Mucosa of descending colon (tissue), 3 donors: ENCODE data around the gene BIRC7. TPM values are rescaled to one million over a fixed set of nuclear protein-coding genes. Genes with fewer than 3 reads are reported as not detected.

Experiments
- ATAC-seq: fragments of 200-7000 bp; cut with Tn5 transposase; one replicate; pipeline ENCODE4 v1.9.1; 2020; ENCODE audit warnings: mild to moderate bottlenecking, moderate library complexity
- DNase-seq, 3 donors: peaks; one replicate each; pipeline ENCODE4 v3.0.0-alpha.2; 2020
- H3K36me3 ChIP-seq: fragments of 200-600 bp; one replicate; pipeline ENCODE4 v1.8.0; 2021; ENCODE audit warnings: low read depth, mild to moderate bottlenecking
- H3K4me1 ChIP-seq: fragments of 200-600 bp; one replicate; pipeline ENCODE4 v1.8.0; 2021; ENCODE audit warnings: low read depth, mild to moderate bottlenecking
- H3K4me3 ChIP-seq: fragments of 200-600 bp; one replicate; pipeline ENCODE4 v1.8.0; 2021; ENCODE audit warnings: mild to moderate bottlenecking
- H3K9me3 ChIP-seq: fragments of 200-600 bp; one replicate; pipeline ENCODE4 v1.8.0; 2021; ENCODE audit warnings: mild to moderate bottlenecking
- intact Hi-C, 2 donors: fragments of 100-400 bp; cut with DNase I in 1 of 2; cut with micrococcal nuclease in 1 of 2; formaldehyde crosslinking; loops; one replicate each; pipeline versions ENCODE4 v1.11.0 to v1.11.1; 2022; cut with DNase I, micrococcal nuclease
- total RNA-seq, 3 donors: library from RNA; stranded (reverse); fragmentation: NEBNext Ultra II Directional in 2 of 3; extraction: Animal tissue kit (Norgen Biotek cat#: 25700) in 2 of 3; gene quantifications; one replicate each; pipeline versions ENCODE4 v1.2.1 to v1.2.4, GENCODE V29; 2021 to 2023
- TF ChIP-seq, protein P1 (sequence below): fragments of 200-600 bp; IDR thresholded peaks from one replicate; pipeline ENCODE4 v1.8.0; 2022; ENCODE audit warnings: antibody characterized with exemption, mild to moderate bottlenecking
- donor health status: DM: no; HTN: no; CAD: no; lungs with moderate emphysema.
- donor health status: DM: no; HTN: no; CAD: no.
- donor health status: DM: no; HTN: yes; CAD: no.

Gene BIRC7
- total RNA-seq, 3 donors from 2014 or later = 0.22 TPM; not detected in 2

DNA sequence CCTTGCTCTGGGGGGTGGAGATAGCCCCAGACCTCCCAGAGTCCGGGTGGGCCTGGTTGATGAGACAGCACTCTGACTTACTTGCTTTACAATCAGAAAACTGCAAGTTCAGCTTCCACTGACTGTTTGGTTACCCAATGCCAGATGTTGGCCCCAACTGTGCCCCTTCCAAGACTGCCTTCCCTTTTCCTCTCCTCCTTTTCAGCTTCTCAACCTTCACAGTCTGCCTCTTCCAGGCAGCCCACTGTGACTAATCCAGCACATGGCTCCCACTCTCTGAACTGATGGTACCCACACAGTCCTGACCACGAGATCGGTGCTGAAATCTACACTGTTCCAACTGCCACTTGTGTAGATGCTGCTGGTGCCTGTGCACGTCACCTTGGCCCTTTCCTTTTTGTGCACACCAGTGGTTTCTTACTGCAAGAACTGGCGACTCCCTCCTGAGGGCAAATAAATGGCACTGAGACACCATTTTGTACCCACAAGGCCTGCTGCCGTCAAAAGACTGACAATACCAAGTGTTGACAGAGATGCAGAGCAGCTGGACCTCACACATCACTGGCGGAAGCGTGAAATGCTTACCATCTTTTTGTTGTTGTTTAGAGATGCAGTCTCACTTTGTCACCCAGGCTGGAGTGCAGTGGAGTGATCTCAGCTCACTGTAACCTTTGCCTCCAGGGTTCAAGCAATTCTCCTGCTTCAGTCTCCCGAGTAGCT is 35.1 kb downstream of the BIRC7 start:
- H3K36me3 ChIP-seq = no peaks in the 10 kb centered on the region
- peaks cover 16% of the 10 kb centered on the region for H3K4me1 ChIP-seq
- no peak for ATAC-seq
- TF ChIP-seq, protein P1, sequence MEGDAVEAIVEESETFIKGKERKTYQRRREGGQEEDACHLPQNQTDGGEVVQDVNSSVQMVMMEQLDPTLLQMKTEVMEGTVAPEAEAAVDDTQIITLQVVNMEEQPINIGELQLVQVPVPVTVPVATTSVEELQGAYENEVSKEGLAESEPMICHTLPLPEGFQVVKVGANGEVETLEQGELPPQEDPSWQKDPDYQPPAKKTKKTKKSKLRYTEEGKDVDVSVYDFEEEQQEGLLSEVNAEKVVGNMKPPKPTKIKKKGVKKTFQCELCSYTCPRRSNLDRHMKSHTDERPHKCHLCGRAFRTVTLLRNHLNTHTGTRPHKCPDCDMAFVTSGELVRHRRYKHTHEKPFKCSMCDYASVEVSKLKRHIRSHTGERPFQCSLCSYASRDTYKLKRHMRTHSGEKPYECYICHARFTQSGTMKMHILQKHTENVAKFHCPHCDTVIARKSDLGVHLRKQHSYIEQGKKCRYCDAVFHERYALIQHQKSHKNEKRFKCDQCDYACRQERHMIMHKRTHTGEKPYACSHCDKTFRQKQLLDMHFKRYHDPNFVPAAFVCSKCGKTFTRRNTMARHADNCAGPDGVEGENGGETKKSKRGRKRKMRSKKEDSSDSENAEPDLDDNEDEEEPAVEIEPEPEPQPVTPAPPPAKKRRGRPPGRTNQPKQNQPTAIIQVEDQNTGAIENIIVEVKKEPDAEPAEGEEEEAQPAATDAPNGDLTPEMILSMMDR = no peak
- no peak for DNase-seq
- no peak overlapping the region for H3K4me3 ChIP-seq
- intact Hi-C loops = no loop called here
- H3K9me3 ChIP-seq = no peaks in the 10 kb centered on the region

DNA sequence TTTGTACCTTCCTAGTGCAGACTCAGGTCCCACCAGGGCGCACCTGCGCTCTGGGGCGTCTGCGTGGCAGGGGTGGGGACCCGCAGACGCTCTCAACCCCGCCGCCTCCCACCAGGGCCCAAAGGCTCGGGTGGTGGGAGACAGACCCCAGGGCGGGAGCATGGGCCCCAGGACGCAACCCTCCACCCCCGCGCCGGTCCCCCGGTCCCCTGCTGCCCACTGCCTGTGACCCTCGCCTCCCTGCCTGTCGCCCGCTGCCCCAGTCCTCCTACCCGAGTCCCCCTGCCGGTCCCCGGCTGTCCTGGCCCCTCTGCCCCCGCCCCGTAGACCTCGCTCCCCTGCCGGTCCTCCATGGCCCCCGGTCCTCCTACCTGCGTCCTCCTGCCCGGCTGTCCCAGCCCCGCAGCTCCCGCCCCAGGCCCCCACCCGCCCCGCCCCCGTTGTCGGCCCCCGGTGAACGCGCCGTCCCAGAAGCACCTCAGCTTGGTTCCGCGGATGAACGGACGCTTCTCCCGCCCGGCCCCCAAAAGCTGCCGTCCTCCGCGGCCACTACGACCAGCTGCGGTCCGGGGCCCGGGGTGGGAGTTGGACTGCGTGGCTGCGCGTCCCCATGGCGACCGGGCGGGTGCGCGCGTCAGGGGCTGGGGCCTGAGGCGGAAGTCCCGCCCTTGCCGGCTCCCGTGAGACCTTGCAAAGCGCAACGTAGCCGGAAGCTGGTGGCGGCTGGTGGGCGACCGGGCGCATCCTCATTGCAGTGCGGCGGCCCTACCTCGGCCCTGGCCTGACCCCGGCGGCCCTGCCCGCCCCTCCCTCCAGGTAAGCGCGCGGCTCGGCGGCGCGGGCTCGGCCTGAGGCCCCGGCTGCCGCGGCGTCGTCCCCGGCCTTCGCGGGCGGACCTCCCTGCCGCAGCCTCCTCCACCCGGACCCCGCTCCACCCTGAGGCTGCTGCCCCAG is 36.7 kb downstream of the BIRC7 start, which contains the start of gene ARFGAP1:
TSS of gene ARFGAP1 (plus strand) at position 709 of the 954 bp plus-strand sequence. CDS start 2,768 bp downstream, outside the sequence.
- intact Hi-C loops = no loop called here
- DNase-seq = peak; percentile 92 to 95 (median 94)
- peak; percentile 98 for ATAC-seq
- no peaks in the 10 kb centered on the region for H3K9me3 ChIP-seq
- H3K4me1 ChIP-seq = peaks cover 16% of the 10 kb centered on the region
- H3K4me3 ChIP-seq = peak within 1 kb of the TSS; percentile 90
- H3K36me3 ChIP-seq = no peaks in the 10 kb centered on the region
- TF ChIP-seq, protein P1 = no peak

DNA sequence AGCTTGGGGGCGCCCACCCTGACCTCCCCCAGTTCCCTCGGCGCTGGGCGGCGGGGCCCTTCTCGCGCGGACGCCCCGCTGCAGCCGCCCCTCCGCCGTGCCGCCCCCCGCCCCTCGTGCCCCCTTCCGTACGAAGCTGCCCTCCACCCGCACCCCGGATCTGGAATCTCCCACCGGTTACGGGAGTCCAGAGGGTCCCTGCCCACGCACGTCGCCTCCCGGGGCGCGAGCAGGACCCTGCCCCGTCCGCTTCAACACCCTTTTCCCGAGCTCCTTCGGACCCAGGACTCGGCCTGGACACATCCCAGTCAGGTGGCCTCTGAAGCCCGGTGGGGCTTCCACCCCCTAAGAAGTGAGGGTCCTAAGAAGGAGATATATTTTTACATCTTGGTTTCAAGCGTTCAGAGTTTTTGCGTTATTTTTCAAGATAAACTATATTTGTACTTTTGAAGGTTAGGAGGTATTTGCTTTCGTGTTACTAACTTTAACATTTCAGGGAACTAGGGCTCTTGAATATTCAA is 37.4 kb downstream of the BIRC7 start:
- Histone ChIP-seq H3K4me1 (peaks cover 16% of the 10 kb centered on the region), H3K9me3 (no peaks in the 10 kb centered on the region), H3K36me3 (no peaks in the 10 kb centered on the region), H3K4me3 (peak overlapping the region; percentile 90)
- intact Hi-C loops = no loop called here
- no peak for ATAC-seq
- DNase-seq = no peak
- TF ChIP-seq, protein P1 = no peak

GRCh38 chr20:63273635-63274380 is 38.1 kb downstream of the BIRC7 start:
- TF ChIP-seq, protein P1 = no peak
- Histone ChIP-seq H3K4me1 (peaks cover 16% of the 10 kb centered on the region), H3K36me3 (no peaks in the 10 kb centered on the region), H3K4me3 (no peak overlapping the region), H3K9me3 (no peaks in the 10 kb centered on the region)
- intact Hi-C loops = no loop called here
- ATAC-seq (peak; percentile 11), DNase-seq (no peak)
